HCT116 (cell line): ENCODE data around the gene CCDC57. TPM values are rescaled to one million over a fixed set of nuclear protein-coding genes. Genes with fewer than 3 reads are reported as not detected.

ENCODE experiments used
- ATAC-seq: fragments of 200-7000 bp; cut with Tn5 transposase; 2 replicates; pipeline ENCODE4 v1.9.1; 2020; ENCODE audit warnings: mild to moderate bottlenecking, moderate library complexity
- BruUV-seq: library from RNA; stranded (reverse); fragments of 400-500 nt; replicated peaks from 2 replicates; lab custom pipeline; 2021; lab: Mats Ljungman, UMichigan
- CTCF ChIA-PET: fragments of 300-600 bp; sonication (Branson Sonifier 250); formaldehyde crosslinking; loops from one replicate; lab custom pipeline; 2021; ENCODE audit warnings: antibody characterized with exemption; lab: Charles Lee
- POLR2A ChIA-PET: fragments of 300-600, 350-600 bp; sonication (Branson Sonifier 250); formaldehyde crosslinking; loops from one replicate; lab custom pipeline; 2021; ENCODE audit warnings: antibody characterized with exemption; lab: Charles Lee
- RAD21 ChIA-PET, 2 experiments: fragments of 300-600 bp; sonication (Branson Sonifier 250); formaldehyde crosslinking; loops; one replicate each; lab custom pipeline; 2023; ENCODE audit warnings: low total read pairs in 2 of 2; ENCODE audit not compliant: uncharacterized antibody in 2 of 2, unreplicated experiment in 2 of 2, low non-redundant PET in 1 of 2; lab: Charles Lee
- DNase-seq: peaks from one replicate; pipeline ENCODE4 v3.0.0-alpha.2; 2010; ENCODE audit warnings: low read depth, low spot score
- H2AFZ ChIP-seq: fragments of 200-600 bp; shearing (Covaris generic), sonication (generic); 2 replicates; pipeline ENCODE4 v1.6.1; 2017; ENCODE audit warnings: low read depth, mixed run types, mixed read lengths, antibody characterized with exemption, low read length; ENCODE audit not compliant: poor library complexity, severe bottlenecking
- H3K27ac ChIP-seq: 2 replicates; pipeline ENCODE4 v1.5.1; 2012; ENCODE audit warnings: low read depth, low read length
- H3K27me3 ChIP-seq: fragments of 200-600 bp; sonication (generic); 2 replicates; pipeline ENCODE4 v1.6.1; 2016; ENCODE audit warnings: mixed run types, low read length, mixed read lengths; ENCODE audit not compliant: insufficient read depth
- H3K36me3 ChIP-seq, 2 experiments: fragments of 200-500 bp in 1 of 2; fragments of 200-600 bp in 1 of 2; sonication (Bioruptor generic) in 1 of 2; sonication (generic) in 1 of 2; 2 replicates each; pipeline versions ENCODE4 v1.5.1 to v1.6.1; 2014 to 2016; ENCODE audit warnings: low read length in 2 of 2, inconsistent platforms in 1 of 2, mixed read lengths in 1 of 2, mixed run types in 1 of 2; ENCODE audit not compliant: insufficient read depth in 2 of 2, control insufficient read depth in 1 of 2
- H3K4me1 ChIP-seq, 2 experiments: fragments of 200-600 bp in 1 of 2; sonication (generic) in 1 of 2; 2 replicates each; pipeline versions ENCODE4 v1.5.1 to v1.6.1; 2012 to 2017; ENCODE audit warnings: low read length in 2 of 2, inconsistent platforms in 1 of 2, mild to moderate bottlenecking in 1 of 2, mixed read lengths in 1 of 2, mixed run types in 1 of 2, moderate library complexity in 1 of 2; ENCODE audit not compliant: insufficient read depth in 2 of 2, control insufficient read depth in 1 of 2
- H3K4me2 ChIP-seq: fragments of 200-600 bp; sonication (generic); 2 replicates; pipeline ENCODE4 v1.6.1; 2017; ENCODE audit warnings: mixed run types, low read length, mixed read lengths
- H3K4me3 ChIP-seq, 2 experiments: fragments of 200-600 bp in 1 of 2; sonication (generic) in 1 of 2; replicated peaks in 1 of 2; 2 replicates each; pipeline ENCODE4 v1.5.1; 2011 to 2016; ENCODE audit warnings: low read length in 2 of 2, control low read depth in 1 of 2, low read depth in 1 of 2, mild to moderate bottlenecking in 1 of 2, mixed read lengths in 1 of 2, mixed run types in 1 of 2
- H3K79me2 ChIP-seq: fragments of 200-600 bp; sonication (generic); 2 replicates; pipeline ENCODE4 v1.6.1; 2017; ENCODE audit warnings: mild to moderate bottlenecking, mixed run types, low read length, moderate library complexity, mixed read lengths; ENCODE audit not compliant: insufficient read depth
- H3K9ac ChIP-seq: fragments of 200-600 bp; sonication (generic); 2 replicates; pipeline ENCODE4 v1.6.1; 2016; ENCODE audit warnings: low read length, mixed read lengths
- H3K9me2 ChIP-seq: fragments of 200-600 bp; sonication (generic), shearing (Covaris generic); 2 replicates; pipeline ENCODE4 v1.6.1; 2017; ENCODE audit warnings: mixed run types, mild to moderate bottlenecking, moderate library complexity; ENCODE audit not compliant: insufficient read depth
- H3K9me3 ChIP-seq, 2 experiments: fragments of 200-500 bp in 1 of 2; fragments of 200-600 bp in 1 of 2; sonication (Bioruptor generic) in 1 of 2; sonication (generic) in 1 of 2; 2 replicates each; pipeline ENCODE4 v1.6.1; 2014 to 2017; ENCODE audit warnings: low read length in 2 of 2, mixed read lengths in 2 of 2, inconsistent platforms in 1 of 2, low read depth in 1 of 2, mild to moderate bottlenecking in 1 of 2, mixed run types in 1 of 2, moderate library complexity in 1 of 2; ENCODE audit not compliant: control insufficient read depth in 1 of 2, insufficient read depth in 1 of 2
- H4K20me1 ChIP-seq: fragments of 200-600 bp; sonication (generic), shearing (Covaris generic); 2 replicates; pipeline ENCODE4 v1.6.1; 2017; ENCODE audit warnings: mixed run types, mild to moderate bottlenecking, moderate library complexity; ENCODE audit not compliant: insufficient read depth
- CBX3 ChIP-seq: IDR thresholded peaks from 2 replicates; pipeline ENCODE4 v1.6.1; 2012; ENCODE audit warnings: low read depth
- CTCF ChIP-seq, 3 experiments: fragments of 200-600 bp in 1 of 3; sonication (generic) in 1 of 3; IDR thresholded peaks in 2 of 3; conservative IDR thresholded peaks in 1 of 3; 2 replicates each; pipeline ENCODE4 v1.5.1; 2012 to 2017; ENCODE audit warnings: low read depth in 2 of 3, low read length in 2 of 3, antibody characterized with exemption in 1 of 3, borderline replicate concordance in 1 of 3, control low read depth in 1 of 3, mild to moderate bottlenecking in 1 of 3, mixed read lengths in 1 of 3, mixed run types in 1 of 3, moderate library complexity in 1 of 3; ENCODE audit not compliant: insufficient read depth in 1 of 3
- EGR1 ChIP-seq: IDR thresholded peaks from 2 replicates; pipeline ENCODE4 v1.6.1; 2012; ENCODE audit warnings: low read depth
- ELF1 ChIP-seq: IDR thresholded peaks from 2 replicates; pipeline ENCODE4 v1.6.1; 2012; ENCODE audit warnings: low read depth, borderline replicate concordance
- EZH2 ChIP-seq: fragments of 200-600 bp; sonication (generic); IDR thresholded peaks from 2 replicates; pipeline ENCODE4 v1.6.1; 2017; ENCODE audit warnings: antibody characterized with exemption, mixed run types
- JUND ChIP-seq: IDR thresholded peaks from 2 replicates; pipeline ENCODE4 v1.6.1; 2012
- SIN3A ChIP-seq: IDR thresholded peaks from 2 replicates; pipeline ENCODE4 v1.6.1; 2012; ENCODE audit warnings: low read depth
- YY1 ChIP-seq: IDR thresholded peaks from 2 replicates; pipeline ENCODE4 v1.6.1; 2011; ENCODE audit warnings: low read length, low read depth, moderate library complexity, mild to moderate bottlenecking; ENCODE audit not compliant: insufficient replicate concordance; ENCODE audit errors: extremely low read depth
- ZNF274 ChIP-seq: fragments of 200-500 bp; sonication (Bioruptor generic); IDR thresholded peaks from 2 replicates; pipeline ENCODE4 v1.6.1; 2014; ENCODE audit warnings: mild to moderate bottlenecking, low read depth, low read length, inconsistent platforms
- intact Hi-C: fragments of 100-400 bp; cut with micrococcal nuclease; formaldehyde crosslinking; loops from 2 replicates; pipeline ENCODE4 v1.10.0; 2022
- total RNA-seq: library from RNA; stranded (reverse); gene quantifications from one replicate; pipeline ENCODE4 v1.2.1, GENCODE V29; 2021; ENCODE audit not compliant: unreplicated experiment
- TF ChIP-seq, protein P1 (sequence below): IDR thresholded peaks from 2 replicates; pipeline ENCODE4 v1.6.1; 2012
- TF ChIP-seq, protein P2 (sequence below): IDR thresholded peaks from 2 replicates; pipeline ENCODE4 v1.6.1; 2011; ENCODE audit warnings: mild to moderate bottlenecking, low read length, moderate library complexity; ENCODE audit not compliant: insufficient replicate concordance; ENCODE audit errors: extremely low read depth

Gene CCDC57
- total RNA-seq, 1 experiment from 2014 or later = 143 TPM

DNA sequence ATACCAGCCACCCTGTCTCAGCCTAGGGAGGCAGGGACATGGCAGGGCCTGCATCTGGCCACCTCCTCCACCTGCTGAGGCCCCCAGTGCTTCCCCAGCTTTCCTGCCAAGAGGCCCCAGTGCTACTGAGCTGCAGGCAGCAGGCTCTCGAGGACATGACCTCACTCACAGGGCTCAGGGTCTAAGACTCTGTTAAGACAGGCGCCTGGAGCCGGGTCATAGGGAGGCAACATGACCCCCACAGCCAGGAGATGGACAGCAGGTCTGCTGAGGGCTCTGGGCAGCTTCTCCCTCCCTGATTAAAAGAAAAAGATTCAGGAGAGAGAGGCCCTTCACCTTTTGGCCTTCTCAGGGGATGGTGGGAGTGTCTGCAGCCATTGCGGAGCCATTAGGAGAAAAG is 91.4 kb downstream of the CCDC57 start:
- no peak overlapping the region for H3K9ac ChIP-seq
- H3K27me3 ChIP-seq = no peaks in the 10 kb centered on the region
- H4K20me1 ChIP-seq = no peaks in the 10 kb centered on the region
- ATAC-seq = no peak
- CTCF ChIA-PET = interaction anchor here (1.0 kb wide), 1 partner anchor 15 kb away, joined by 3 read pairs; no protein-coding TSS in a partner anchor
- no peak overlapping the region for H3K4me2 ChIP-seq
- no peak overlapping the region for H2AFZ ChIP-seq
- POLR2A ChIA-PET = no interaction called here
- no peaks in the 10 kb centered on the region for H3K9me3 ChIP-seq
- no peaks in the 10 kb centered on the region for H3K79me2 ChIP-seq
- H3K27ac ChIP-seq = no peak overlapping the region
- H3K9me2 ChIP-seq = no peaks in the 10 kb centered on the region
- BruUV-seq = no TSS peak
- TF ChIP-seq EZH2 (no peak), CBX3 (no peak), SIN3A (no peak), ZNF274 (no peak), CTCF (IDR thresholded peaks at IDR 0.05 in 2 of 3, conservative IDR thresholded peaks at IDR 0.05 in 1 of 3; ENCODE audit: borderline replicate concordance in 1 of 3, insufficient read depth in 1 of 3, low read depth in 2 of 3, low read length in 2 of 3) (no peak), ELF1 (no peak)
- TF ChIP-seq, protein P1, sequence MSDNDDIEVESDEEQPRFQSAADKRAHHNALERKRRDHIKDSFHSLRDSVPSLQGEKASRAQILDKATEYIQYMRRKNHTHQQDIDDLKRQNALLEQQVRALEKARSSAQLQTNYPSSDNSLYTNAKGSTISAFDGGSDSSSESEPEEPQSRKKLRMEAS = no peak
- TF ChIP-seq, all 23 proteins: peak for 0
- no peak for DNase-seq
- Histone ChIP-seq H3K4me1 (no peaks in the 10 kb centered on the region), H3K36me3 (no peaks in the 10 kb centered on the region), H3K4me3 (no peak overlapping the region)
- RAD21 ChIA-PET = no interaction called here
- intact Hi-C loops = no loop called here

DNA sequence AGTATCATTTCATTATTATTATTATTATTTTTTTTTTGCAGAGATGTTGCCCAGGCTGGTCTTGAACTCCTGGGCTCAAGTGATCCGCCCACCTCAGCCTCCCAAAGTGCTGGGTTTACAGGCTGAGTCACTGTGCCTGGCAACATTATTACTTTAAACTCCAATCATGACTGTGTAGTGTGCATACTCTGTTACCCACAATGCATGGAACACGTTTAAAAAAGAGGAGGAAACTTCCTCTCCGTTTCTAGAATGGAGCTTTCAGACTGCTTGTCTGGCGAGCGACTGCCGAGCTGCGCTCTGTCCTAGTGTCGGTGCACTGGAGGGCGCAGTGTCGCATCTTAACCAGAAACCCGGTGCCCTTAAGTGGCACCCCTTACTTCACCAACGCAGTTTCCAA is 92.5 kb downstream of the CCDC57 start:
- Histone ChIP-seq H2AFZ (no peak overlapping the region), H3K9me3 (no peaks in the 10 kb centered on the region), H3K4me1 (no peaks in the 10 kb centered on the region), H4K20me1 (no peaks in the 10 kb centered on the region), H3K9ac (no peak overlapping the region), H3K27ac (no peak overlapping the region), H3K9me2 (no peaks in the 10 kb centered on the region), H3K27me3 (no peaks in the 10 kb centered on the region), H3K36me3 (no peaks in the 10 kb centered on the region), H3K79me2 (no peaks in the 10 kb centered on the region), H3K4me2 (no peak overlapping the region), H3K4me3 (no peak overlapping the region)
- ATAC-seq = no peak
- BruUV-seq = no TSS peak
- POLR2A ChIA-PET = no interaction called here
- DNase-seq = no peak
- CTCF ChIA-PET = interaction anchor here (1.0 kb wide), 1 partner anchor 14 kb away, joined by 3 read pairs; no protein-coding TSS in a partner anchor
- intact Hi-C loops = no loop called here
- TF ChIP-seq, protein P1 = no peak
- TF ChIP-seq, protein P2, sequence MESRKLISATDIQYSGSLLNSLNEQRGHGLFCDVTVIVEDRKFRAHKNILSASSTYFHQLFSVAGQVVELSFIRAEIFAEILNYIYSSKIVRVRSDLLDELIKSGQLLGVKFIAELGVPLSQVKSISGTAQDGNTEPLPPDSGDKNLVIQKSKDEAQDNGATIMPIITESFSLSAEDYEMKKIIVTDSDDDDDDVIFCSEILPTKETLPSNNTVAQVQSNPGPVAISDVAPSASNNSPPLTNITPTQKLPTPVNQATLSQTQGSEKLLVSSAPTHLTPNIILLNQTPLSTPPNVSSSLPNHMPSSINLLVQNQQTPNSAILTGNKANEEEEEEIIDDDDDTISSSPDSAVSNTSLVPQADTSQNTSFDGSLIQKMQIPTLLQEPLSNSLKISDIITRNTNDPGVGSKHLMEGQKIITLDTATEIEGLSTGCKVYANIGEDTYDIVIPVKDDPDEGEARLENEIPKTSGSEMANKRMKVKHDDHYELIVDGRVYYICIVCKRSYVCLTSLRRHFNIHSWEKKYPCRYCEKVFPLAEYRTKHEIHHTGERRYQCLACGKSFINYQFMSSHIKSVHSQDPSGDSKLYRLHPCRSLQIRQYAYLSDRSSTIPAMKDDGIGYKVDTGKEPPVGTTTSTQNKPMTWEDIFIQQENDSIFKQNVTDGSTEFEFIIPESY = no peak
- TF ChIP-seq JUND (no peak), YY1 (no peak), EGR1 (no peak)
- RAD21 ChIA-PET = no interaction called here
